Left lung (tissue), 10 donors: ENCODE measurements around the gene RNF141. TPM values are rescaled to one million over a fixed set of nuclear protein-coding genes. Genes with fewer than 3 reads are reported as not detected.

Experiments used
- ATAC-seq: fragments of 200-7000 bp; cut with Tn5 transposase; one replicate; pipeline ENCODE4 v1.9.1; 2020; ENCODE audit warnings: moderate library complexity
- DNase-seq, 4 donors: peaks; one replicate each; pipeline ENCODE4 v3.0.0-alpha.2; 2013 to 2020
- H3K27ac ChIP-seq, 2 donors: fragments of 200-600 bp; sonication (generic) in 1 of 2; one replicate each; pipeline versions ENCODE4 v1.5.0 to v1.8.0; 2020 to 2021
- H3K27me3 ChIP-seq, 2 donors: fragments of 200-600 bp; sonication (generic) in 1 of 2; one replicate each; pipeline versions ENCODE4 v1.5.0 to v1.8.0; 2020 to 2021
- H3K36me3 ChIP-seq, 2 donors: fragments of 200-600 bp; sonication (generic) in 1 of 2; one replicate each; pipeline versions ENCODE4 v1.5.0 to v1.8.0; 2020 to 2021
- H3K4me1 ChIP-seq, 2 donors: fragments of 200-600 bp; one replicate each; pipeline ENCODE4 v1.8.0; 2021
- H3K4me3 ChIP-seq, 2 donors: fragments of 200-600 bp; sonication (generic) in 1 of 2; one replicate each; pipeline versions ENCODE4 v1.5.0 to v1.8.0; 2020 to 2021; ENCODE audit warnings: mild to moderate bottlenecking in 1 of 2
- H3K9me3 ChIP-seq, 2 donors: fragments of 200-600 bp; sonication (generic) in 1 of 2; one replicate each; pipeline versions ENCODE4 v1.5.0 to v1.8.0; 2020 to 2021
- CTCF ChIP-seq, 2 donors: fragments of 200-600 bp; sonication (generic) in 1 of 2; IDR thresholded peaks; one replicate each; pipeline versions ENCODE4 v1.5.0 to v1.8.0; 2021; ENCODE audit warnings: antibody characterized with exemption in 2 of 2
- intact Hi-C, 2 donors: fragments of 100-400 bp; cut with DNase I; formaldehyde crosslinking; loops; one replicate each; pipeline versions ENCODE4 v1.11.2 to v1.14.2; 2022
- polyA plus RNA-seq, 6 donors: library from polyadenylated mRNA; unstranded; fragments of 120-200 nt; gene quantifications; one replicate each; pipeline ENCODE4 v1.2.1, GENCODE V29; 2013; ENCODE audit not compliant: insufficient read length in 6 of 6
- total RNA-seq, 2 donors: library from RNA; stranded (reverse); fragmentation: NEBNext Ultra II Directional; extraction: Animal tissue kit (Norgen Biotek cat#: 25700); gene quantifications; one replicate each; pipeline ENCODE4 v1.2.1, GENCODE V29; 2021
- donor health status: DM: no; HTN: yes; CAD: no.
- donor health status: DM: no; HTN: no; CAD: no.

Gene RNF141
- total and polyA plus RNA-seq, 8 donors = 30.4 to 74.7 (median 34.6) TPM

- no peaks in the 10 kb centered on the region for H3K9me3 ChIP-seq
- peak overlapping the region in 1 of 2 donors; percentile 90 for H3K27ac ChIP-seq
- ATAC-seq = no peak
- peaks cover 0 to 89% of the 10 kb centered on the region in 2 donors for H3K36me3 ChIP-seq
- peak in 1 of 4 donors; percentile 67 for DNase-seq
- peaks cover 0 to 45% of the 10 kb centered on the region in 2 donors for H3K4me1 ChIP-seq
- H3K27me3 ChIP-seq = no peaks in the 10 kb centered on the region
- intact Hi-C loops = no loop called here
- no peak overlapping the region for H3K4me3 ChIP-seq
- TF ChIP-seq CTCF (IDR thresholded peaks at IDR 0.05) = no peak
Measured at GRCh38 chr11:10500757-10501684, 40.0 kb downstream of the RNF141 start.

- peak overlapping the region in 1 of 2 donors; percentile 90 for H3K27ac ChIP-seq
- DNase-seq (no peak), ATAC-seq (no peak)
- H3K27me3 ChIP-seq = no peaks in the 10 kb centered on the region
- TF ChIP-seq CTCF (IDR thresholded peaks at IDR 0.05) = no peak
- H3K4me1 ChIP-seq = peaks cover 0 to 35% of the 10 kb centered on the region in 2 donors
- H3K36me3 ChIP-seq = peaks cover 0 to 92% of the 10 kb centered on the region in 2 donors
- H3K4me3 ChIP-seq = no peak overlapping the region
- H3K9me3 ChIP-seq = no peaks in the 10 kb centered on the region
- intact Hi-C loops = no loop called here
Measured at GRCh38 chr11:10499874-10500601, 40.9 kb downstream of the RNF141 start.

- H3K27ac ChIP-seq = peak overlapping the region in 1 of 2 donors; percentile 90
- ATAC-seq = no peak
- H3K4me3 ChIP-seq = no peak overlapping the region
- DNase-seq = no peak
- no peaks in the 10 kb centered on the region for H3K9me3 ChIP-seq
- intact Hi-C loops = no loop called here
- peaks cover 0 to 92% of the 10 kb centered on the region in 2 donors for H3K36me3 ChIP-seq
- TF ChIP-seq CTCF (IDR thresholded peaks at IDR 0.05) = no peak
- no peaks in the 10 kb centered on the region for H3K27me3 ChIP-seq
- peaks cover 0 to 29% of the 10 kb centered on the region in 2 donors for H3K4me1 ChIP-seq
Measured at GRCh38 chr11:10499452-10499851, 41.5 kb downstream of the RNF141 start.

- H3K4me3 ChIP-seq = no peak overlapping the region
- no peaks in the 10 kb centered on the region for H3K9me3 ChIP-seq
- ATAC-seq (no peak), DNase-seq (no peak)
- H3K27me3 ChIP-seq = no peaks in the 10 kb centered on the region
- no peak for TF ChIP-seq CTCF (IDR thresholded peaks at IDR 0.05)
- H3K36me3 ChIP-seq = peaks cover 0 to 93% of the 10 kb centered on the region in 2 donors
- peak overlapping the region in 1 of 2 donors; percentile 90 for H3K27ac ChIP-seq
- intact Hi-C loops = no loop called here
- peaks cover 0 to 21% of the 10 kb centered on the region in 2 donors for H3K4me1 ChIP-seq
Measured at GRCh38 chr11:10498426-10499250, 42.3 kb downstream of the RNF141 start.
